HG02798 (cell line): Measurements from ENCODE around the gene HDAC4.
A peak's percentile ranks its signal among the peaks of the same experiment; 100 is the strongest.

Experiments used
- ATAC-seq: cut with Tn5 transposase; IDR thresholded peaks from one replicate; pipeline ENCODE4 v1.9.1; 2021; ENCODE audit warnings: mild to moderate bottlenecking; ENCODE audit not compliant: unreplicated experiment, poor library complexity

The HDAC4 gene

GRCh38 chr2:239152239-239152915 is 248.4 kb downstream of the HDAC4 start:
- ATAC-seq: no peak

GRCh38 chr2:239151201-239152131 is 249.4 kb downstream of the HDAC4 start:
- ATAC-seq: no peak

DNA sequence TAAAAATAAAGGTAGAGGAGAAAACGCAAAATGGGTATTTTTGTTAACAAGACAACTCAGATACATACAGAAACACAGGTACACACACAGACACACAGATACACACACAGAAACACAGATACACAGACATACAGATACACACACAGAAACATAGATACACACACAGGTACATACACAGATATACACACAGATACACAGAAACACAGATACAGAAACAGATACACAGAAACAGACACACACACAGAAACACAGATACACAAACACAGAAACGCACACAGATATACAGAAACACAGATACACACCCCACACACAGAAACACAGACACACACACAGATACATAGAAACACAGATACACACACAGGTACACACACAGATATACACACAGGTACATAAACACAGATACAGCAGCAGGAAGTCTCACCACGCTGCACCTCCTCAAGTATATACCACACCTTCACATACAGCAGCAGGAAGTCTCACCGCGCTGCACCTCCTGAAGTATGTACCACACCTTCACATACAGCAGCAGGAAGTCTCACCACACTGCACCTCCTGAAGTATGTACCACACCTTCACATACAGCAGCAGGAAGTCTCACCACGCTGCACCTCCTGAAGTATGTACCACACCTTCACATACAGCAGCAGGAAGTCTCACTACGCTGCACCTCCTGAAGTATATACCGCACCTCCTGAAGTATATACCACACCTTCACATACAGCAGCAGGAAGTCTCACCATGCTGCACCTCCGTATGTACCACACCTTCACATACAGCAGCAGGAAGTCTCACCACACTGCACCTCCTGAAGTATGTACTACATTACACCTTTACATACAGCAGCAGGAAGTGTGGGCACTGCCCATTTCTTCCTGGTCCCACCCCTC is 250.5 kb downstream of the HDAC4 start:
- ATAC-seq: no peak

- no peak for ATAC-seq
Measured at GRCh38 chr2:239149501-239149900, 251.3 kb downstream of the HDAC4 start.

- no peak for ATAC-seq
Measured at GRCh38 chr2:239148495-239149200, 252.2 kb downstream of the HDAC4 start.

GRCh38 chr2:239147376-239147775 is 253.4 kb downstream of the HDAC4 start:
- ATAC-seq: no peak

GRCh38 chr2:239146741-239147181 is 254.1 kb downstream of the HDAC4 start:
- no peak for ATAC-seq

- ATAC-seq: peak; percentile 50
Measured at GRCh38 chr2:239146011-239146641, 254.7 kb downstream of the HDAC4 start.

DNA sequence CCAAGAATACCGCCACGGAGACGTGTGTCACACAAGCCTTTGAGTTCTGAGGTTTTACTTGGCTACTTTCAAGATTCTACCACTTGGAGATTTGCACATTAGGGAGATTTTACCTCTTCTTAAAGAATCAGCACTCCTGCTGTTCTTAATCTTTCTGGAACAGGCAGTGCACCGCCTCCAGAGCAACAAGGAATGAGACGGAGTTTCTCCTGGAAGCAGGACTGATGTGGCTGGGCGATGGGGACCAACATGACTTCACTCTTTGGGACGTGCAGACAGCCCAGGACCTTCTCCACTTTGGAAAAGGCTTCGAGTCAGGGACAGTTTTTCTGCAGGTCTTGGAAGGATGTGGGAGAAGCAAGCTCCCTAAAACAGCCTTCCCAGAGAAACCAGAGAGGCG is 255.2 kb downstream of the HDAC4 start:
- no peak for ATAC-seq

GRCh38 chr2:239145106-239145505 is 255.7 kb downstream of the HDAC4 start:
- ATAC-seq: no peak

DNA sequence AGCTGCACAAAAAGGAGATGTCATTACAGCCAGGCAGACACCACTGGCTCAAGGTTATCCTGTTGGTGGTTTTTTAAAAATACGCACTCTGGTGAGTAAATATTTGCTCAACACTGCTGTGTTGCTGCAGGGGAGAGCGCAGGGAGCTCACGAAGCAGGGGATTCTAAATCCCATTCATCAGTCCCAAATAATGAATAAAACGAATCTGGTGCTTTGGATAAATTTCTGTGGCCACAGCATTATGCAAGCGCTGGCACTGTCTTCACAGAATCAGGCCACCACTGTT is 256.2 kb downstream of the HDAC4 start:
- ATAC-seq: no peak

- no peak for ATAC-seq
Measured at GRCh38 chr2:239143858-239144712, 256.7 kb downstream of the HDAC4 start.

GRCh38 chr2:239142806-239143205 is 258.0 kb downstream of the HDAC4 start:
- ATAC-seq: no peak

DNA sequence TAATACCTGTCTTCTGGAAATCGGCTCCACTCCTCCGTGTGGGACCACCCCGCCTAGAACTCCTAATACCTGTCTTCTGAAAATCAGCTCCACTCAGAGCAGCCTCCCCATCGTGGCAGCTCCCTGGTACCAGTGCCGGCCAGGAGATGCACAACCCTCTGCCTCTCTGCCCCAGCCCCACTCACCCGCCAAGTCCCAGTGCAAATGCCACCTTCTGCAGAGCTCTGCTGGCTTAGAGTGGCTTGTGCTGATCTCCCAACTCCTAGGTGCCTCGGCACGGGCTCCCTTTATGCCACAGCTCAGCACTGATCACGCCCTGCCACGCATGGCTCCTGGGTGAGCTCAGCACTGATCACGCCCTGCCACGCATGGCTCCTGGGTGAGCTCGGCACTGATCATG is 258.5 kb downstream of the HDAC4 start:
- ATAC-seq: no peak

DNA sequence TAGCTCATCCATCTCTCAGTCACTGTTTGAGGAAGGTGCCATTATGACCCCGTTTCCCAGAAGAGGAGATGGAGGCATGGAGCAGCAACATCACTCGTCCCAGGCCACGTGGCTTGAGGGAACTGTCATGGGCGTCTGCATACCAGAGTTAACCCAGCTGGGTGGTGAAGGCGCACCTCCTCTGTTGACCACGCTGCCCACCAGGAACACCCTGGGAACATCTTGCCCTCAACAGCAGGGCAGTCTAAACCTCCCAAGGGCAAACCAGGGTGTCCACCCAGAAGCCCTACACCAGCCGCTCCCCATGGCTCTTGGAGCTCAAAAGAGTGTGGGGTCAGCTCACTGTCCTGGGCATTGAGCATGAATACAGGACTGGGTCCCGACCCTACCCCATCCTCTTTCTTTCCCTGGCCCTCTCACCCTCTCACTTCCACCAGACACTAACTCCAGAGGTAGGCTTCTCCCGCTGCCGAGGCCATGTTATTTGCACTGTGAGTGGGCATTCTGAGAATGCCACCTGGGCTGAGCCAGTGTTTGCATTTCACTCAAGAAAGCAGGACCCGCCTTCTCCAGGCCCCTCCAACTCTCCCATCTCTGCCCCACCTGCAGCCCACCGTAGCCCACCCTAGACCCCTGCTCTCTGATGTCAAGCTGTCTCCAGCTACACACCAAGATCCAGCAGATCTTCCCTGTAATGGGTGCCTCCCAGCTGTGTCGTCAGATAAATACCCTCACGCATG is 259.6 kb downstream of the HDAC4 start:
- no peak for ATAC-seq

- ATAC-seq: no peak
Measured at GRCh38 chr2:239140346-239141020, 260.3 kb downstream of the HDAC4 start.

DNA sequence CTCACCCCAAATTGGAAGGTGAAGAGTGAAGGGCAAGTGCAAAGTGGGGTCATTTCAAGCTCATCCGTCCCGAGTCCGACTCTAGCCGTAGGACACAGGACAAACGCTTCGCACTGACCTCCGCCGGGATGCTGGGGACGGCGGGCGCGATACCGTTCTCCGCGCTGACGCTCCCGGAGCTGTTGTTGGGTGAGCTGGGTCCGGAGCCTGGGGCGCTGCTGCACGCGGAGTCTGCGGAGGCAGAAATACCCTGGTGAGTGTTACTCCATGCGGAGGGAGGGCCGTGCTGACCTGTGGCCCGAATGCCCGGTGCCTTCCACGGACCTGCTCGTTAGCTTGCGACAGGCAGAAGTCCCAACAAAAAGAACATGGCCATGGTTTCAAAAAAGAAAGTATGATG is 261.3 kb downstream of the HDAC4 start:
- ATAC-seq: no peak

GRCh38 chr2:239139101-239139500 is 261.7 kb downstream of the HDAC4 start:
- ATAC-seq: no peak
